GDM1 (cell line): ENCODE measurements around the gene LRRC55.

Experiments used
- DNase-seq: peaks from one replicate; lab custom pipeline; 2025; lab: John Stamatoyannopoulos, UW

Gene LRRC55

GRCh38 chr11:57235761-57236703, 54.3 kb downstream of the LRRC55 start:
- no peak for DNase-seq

- no peak for DNase-seq
Observed at GRCh38 chr11:57237204-57237681, 55.5 kb downstream of the LRRC55 start, which contains the start of gene APLNR. Gene APLNR (minus strand): TSS chr11:57237250. CDS start chr11:57237004, 246 bp downstream.

- no peak for DNase-seq
Observed at GRCh38 chr11:57239348-57239747, 57.6 kb downstream of the LRRC55 start.

- DNase-seq: no peak
Observed at GRCh38 chr11:57240007-57240406, 58.3 kb downstream of the LRRC55 start.

GRCh38 chr11:57240757-57241156, 59.0 kb downstream of the LRRC55 start:
- DNase-seq: no peak
